Natural killer cell (primary cell): ENCODE results near the gene ACAD10. TPM values are rescaled to one million over a fixed set of nuclear protein-coding genes. Genes with fewer than 3 reads are reported as not detected.
"Not testable (repeated sequence)": the region's sequence is repeated elsewhere in the genome, so short reads cannot be mapped to it uniquely, and the experiment has no call there.

ENCODE experiments used
- ATAC-seq, 3 donors: fragments of 150-1000 bp in 2 of 3; fragments of 200-7000 bp in 1 of 3; cut with Tn5 transposase; 1 replicate in 1 of 3; 2 replicates in 2 of 3; pipeline ENCODE4 v1.10.0; 2021; ENCODE audit warnings: mild to moderate bottlenecking in 2 of 3, moderate library complexity in 2 of 3
- DNase-seq, 2 donors: peaks; one replicate each; pipeline versions ENCODE4 v3.0.0 to v3.0.0-alpha.2; 2013 to 2021; ENCODE audit warnings: mixed read lengths in 1 of 2
- H3K27ac ChIP-seq: one replicate; pipeline ENCODE4 v1.5.1; 2013; ENCODE audit warnings: mild to moderate bottlenecking, low read length
- H3K27me3 ChIP-seq: one replicate; pipeline ENCODE4 v1.6.1; 2013; ENCODE audit warnings: low read length; ENCODE audit not compliant: control insufficient read depth, insufficient read depth
- H3K36me3 ChIP-seq: one replicate; pipeline ENCODE4 v1.6.1; 2013; ENCODE audit warnings: low read length; ENCODE audit not compliant: control insufficient read depth, insufficient read depth
- H3K4me1 ChIP-seq: one replicate; pipeline ENCODE4 v1.6.1; 2013; ENCODE audit warnings: low read length; ENCODE audit not compliant: control insufficient read depth, insufficient read depth
- H3K4me3 ChIP-seq: one replicate; pipeline ENCODE4 v1.5.1; 2013; ENCODE audit warnings: low read length
- H3K9me3 ChIP-seq: one replicate; pipeline ENCODE4 v1.6.1; 2013; ENCODE audit warnings: low read length; ENCODE audit not compliant: control insufficient read depth, insufficient read depth
- H3K27ac Mint-ChIP-seq, 2 donors: one replicate each; pipeline ENCODE4 v1.8.0; 2022; ENCODE audit warnings: mild to moderate bottlenecking in 2 of 2, mixed read lengths in 2 of 2, moderate library complexity in 1 of 2
- H3K27me3 Mint-ChIP-seq, 2 donors: one replicate each; pipeline ENCODE4 v1.8.0; 2022; ENCODE audit warnings: low read depth in 2 of 2, mixed read lengths in 2 of 2
- H3K36me3 Mint-ChIP-seq: one replicate; pipeline ENCODE4 v1.8.0; 2022; ENCODE audit warnings: mixed read lengths
- H3K4me1 Mint-ChIP-seq, 2 donors: one replicate each; pipeline ENCODE4 v1.8.0; 2022; ENCODE audit warnings: mixed read lengths in 2 of 2
- H3K4me3 Mint-ChIP-seq: one replicate; pipeline ENCODE4 v1.8.0; 2022; ENCODE audit warnings: mild to moderate bottlenecking, moderate library complexity, mixed read lengths
- H3K9me3 Mint-ChIP-seq, 2 donors: one replicate each; pipeline ENCODE4 v1.8.0; 2022; ENCODE audit warnings: mixed read lengths in 2 of 2
- WGBS: methylation state at CpG from one replicate; pipeline ENCODE4 v1.1.7; 2013; ENCODE audit warnings: missing lambda C conversion rate; ENCODE audit not compliant: insufficient coverage; 5-methylcytosine and 5-hydroxymethylcytosine counted together
- intact Hi-C: fragments of 100-400 bp; cut with micrococcal nuclease; formaldehyde crosslinking; loops from one replicate; pipeline ENCODE4 v1.14.2; 2022
- total RNA-seq, 4 donors: library from RNA; stranded (reverse); fragments of 120-200 nt in 1 of 4; gene quantifications; one replicate each; pipeline versions ENCODE4 v1.2.3 to v1.2.4, GENCODE V29; 2013 to 2022
- TF ChIP-seq, protein P1 (sequence below): fragments of 200-600 bp; IDR thresholded peaks from one replicate; pipeline ENCODE4 v1.8.0; 2022; ENCODE audit warnings: antibody characterized with exemption

ACAD10 gene
- total RNA-seq, 3 donors from 2014 or later (not counting 1 experiment from before 2014, with no cell fraction given) = 19.0 to 29.0 (median 27.0) TPM

DNA sequence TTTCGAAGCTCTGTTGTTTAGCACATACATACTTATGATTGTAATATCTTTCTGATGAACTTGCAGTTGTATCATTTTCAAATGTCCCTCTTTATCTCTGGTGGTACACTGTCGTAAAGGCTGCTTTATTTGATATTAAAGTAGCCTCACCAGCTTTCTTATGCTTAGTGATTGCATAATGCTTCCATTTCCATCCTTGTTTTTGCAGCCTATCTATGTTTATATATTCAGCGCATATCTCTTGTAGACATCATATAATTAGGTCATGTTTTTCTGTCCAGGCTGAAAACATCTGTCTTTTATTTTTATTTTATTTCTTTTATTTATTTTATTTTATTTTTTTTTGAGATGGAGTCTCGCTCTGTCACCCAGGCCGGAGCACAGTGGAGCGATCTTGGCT is 34.6 kb downstream of the ACAD10 start:
- ATAC-seq (no peak), DNase-seq (no peak)
- WGBS = 100% methylated on average over 3 of the region's 6 CpGs
- Mint-ChIP-seq H3K4me3 (no peak overlapping the region), H3K27me3 (no peaks in the 10 kb centered on the region), H3K9me3 (no peaks in the 10 kb centered on the region), H3K36me3 (no peaks in the 10 kb centered on the region), H3K4me1 (no peaks in the 10 kb centered on the region), H3K27ac (no peak overlapping the region)
- Histone ChIP-seq H3K4me1 (no peaks in the 10 kb centered on the region), H3K27ac (no peak overlapping the region), H3K27me3 (no peaks in the 10 kb centered on the region), H3K4me3 (no peak overlapping the region), H3K9me3 (no peaks in the 10 kb centered on the region), H3K36me3 (peaks cover 24% of the 10 kb centered on the region)
- TF ChIP-seq, protein P1, sequence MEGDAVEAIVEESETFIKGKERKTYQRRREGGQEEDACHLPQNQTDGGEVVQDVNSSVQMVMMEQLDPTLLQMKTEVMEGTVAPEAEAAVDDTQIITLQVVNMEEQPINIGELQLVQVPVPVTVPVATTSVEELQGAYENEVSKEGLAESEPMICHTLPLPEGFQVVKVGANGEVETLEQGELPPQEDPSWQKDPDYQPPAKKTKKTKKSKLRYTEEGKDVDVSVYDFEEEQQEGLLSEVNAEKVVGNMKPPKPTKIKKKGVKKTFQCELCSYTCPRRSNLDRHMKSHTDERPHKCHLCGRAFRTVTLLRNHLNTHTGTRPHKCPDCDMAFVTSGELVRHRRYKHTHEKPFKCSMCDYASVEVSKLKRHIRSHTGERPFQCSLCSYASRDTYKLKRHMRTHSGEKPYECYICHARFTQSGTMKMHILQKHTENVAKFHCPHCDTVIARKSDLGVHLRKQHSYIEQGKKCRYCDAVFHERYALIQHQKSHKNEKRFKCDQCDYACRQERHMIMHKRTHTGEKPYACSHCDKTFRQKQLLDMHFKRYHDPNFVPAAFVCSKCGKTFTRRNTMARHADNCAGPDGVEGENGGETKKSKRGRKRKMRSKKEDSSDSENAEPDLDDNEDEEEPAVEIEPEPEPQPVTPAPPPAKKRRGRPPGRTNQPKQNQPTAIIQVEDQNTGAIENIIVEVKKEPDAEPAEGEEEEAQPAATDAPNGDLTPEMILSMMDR = no peak
- intact Hi-C loops = no loop called here

DNA sequence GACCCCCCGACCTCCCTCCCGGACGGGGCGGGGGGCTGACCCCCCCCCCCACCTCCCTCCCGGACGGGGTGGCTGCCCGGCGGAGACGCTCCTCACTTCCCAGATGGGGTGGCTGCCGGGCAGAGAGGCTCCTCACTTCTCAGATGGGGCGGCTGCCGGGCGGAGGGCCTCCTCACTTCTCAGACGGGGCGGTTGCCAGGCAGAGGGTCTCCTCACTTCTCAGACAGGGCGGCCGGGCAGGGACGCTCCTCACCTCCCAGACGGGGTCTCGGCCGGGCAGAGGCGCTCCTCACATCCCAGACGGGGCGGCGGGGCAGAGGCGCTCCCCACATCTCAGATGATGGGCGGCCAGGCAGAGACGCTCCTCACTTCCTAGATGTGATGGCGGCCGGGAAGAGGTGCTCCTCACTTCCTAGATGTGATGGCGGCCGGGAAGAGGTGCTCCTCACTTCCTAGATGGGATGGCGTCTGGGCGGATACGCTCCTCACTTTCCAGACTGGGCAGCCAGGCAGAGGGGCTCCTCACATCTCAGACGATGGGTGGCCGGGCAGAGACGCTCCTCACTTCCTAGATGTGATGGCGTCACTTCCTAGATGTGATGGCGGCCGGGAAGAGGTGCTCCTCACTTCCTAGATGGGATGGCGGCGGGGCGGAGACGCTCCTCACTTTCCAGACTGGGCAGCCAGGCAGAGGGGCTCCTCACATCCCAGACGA is 38.0 kb downstream of the ACAD10 start:
- DNase-seq, intact Hi-C loops, ATAC-seq, H3K4me3 Mint-ChIP-seq, H3K27me3 Mint-ChIP-seq, H3K27ac ChIP-seq, H3K4me1 ChIP-seq, H3K9me3 Mint-ChIP-seq, H3K9me3 ChIP-seq, H3K27me3 ChIP-seq, H3K4me1 Mint-ChIP-seq, H3K36me3 Mint-ChIP-seq, H3K27ac Mint-ChIP-seq, H3K4me3 ChIP-seq: not testable (repeated sequence)
- peaks cover 11% of the 10 kb centered on the region for H3K36me3 ChIP-seq
- 97% methylated on average over 26 of the region's 46 CpGs for whole genome bisulfite sequencing

DNA sequence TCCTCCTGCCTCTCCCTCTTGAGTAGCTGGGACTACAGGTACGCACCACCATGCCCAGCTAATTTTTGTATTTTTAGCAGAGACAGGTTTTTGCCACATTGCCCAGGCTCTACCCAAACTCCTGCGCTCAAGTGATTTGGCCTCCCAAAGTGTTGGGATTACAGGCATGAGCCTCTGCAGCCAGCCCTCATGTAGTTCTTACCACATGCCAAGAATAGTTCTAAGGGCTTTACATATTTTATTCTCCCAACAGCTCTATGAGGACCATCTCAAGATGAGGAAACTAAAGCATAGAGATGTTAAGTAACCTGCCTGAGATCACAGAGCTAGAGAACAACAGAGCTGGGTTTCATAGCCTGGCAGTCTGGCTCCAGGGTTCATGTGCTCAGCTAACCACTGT is 42.9 kb downstream of the ACAD10 start:
- H3K36me3 Mint-ChIP-seq = no peaks in the 10 kb centered on the region
- H3K36me3 ChIP-seq = peaks cover 15% of the 10 kb centered on the region
- H3K4me1 ChIP-seq = no peaks in the 10 kb centered on the region
- no peaks in the 10 kb centered on the region for H3K4me1 Mint-ChIP-seq
- H3K4me3 Mint-ChIP-seq = no peak overlapping the region
- H3K27me3 Mint-ChIP-seq = no peaks in the 10 kb centered on the region
- H3K9me3 ChIP-seq = no peaks in the 10 kb centered on the region
- DNase-seq = no peak
- no peak overlapping the region for H3K4me3 ChIP-seq
- no peak overlapping the region for H3K27ac Mint-ChIP-seq
- no peak overlapping the region for H3K27ac ChIP-seq
- no peak for ATAC-seq
- TF ChIP-seq, protein P1 = no peak
- H3K9me3 Mint-ChIP-seq = no peaks in the 10 kb centered on the region
- intact Hi-C loops = no loop called here
- no peaks in the 10 kb centered on the region for H3K27me3 ChIP-seq
- 98% methylated on average over 2 of the region's 2 CpGs for WGBS

DNA sequence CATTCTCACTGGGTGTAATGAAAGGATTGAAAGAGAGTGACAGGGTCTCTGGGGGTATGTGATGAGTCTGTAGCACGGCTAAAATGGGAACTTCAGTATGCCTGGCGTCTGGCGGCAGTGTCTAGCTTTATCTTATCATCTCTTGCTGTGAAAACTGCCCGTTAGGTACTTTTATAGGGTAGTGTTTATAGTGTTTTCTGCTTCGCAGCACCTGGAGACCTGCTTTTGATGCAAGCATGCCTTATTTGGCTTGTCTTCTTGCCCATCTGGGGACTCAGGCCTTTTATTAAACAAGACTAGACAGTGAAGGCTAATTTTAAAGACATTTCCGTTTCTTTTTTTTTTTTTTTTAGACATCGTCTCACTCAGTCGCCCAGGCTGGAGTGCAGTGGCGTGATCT is 44.6 kb downstream of the ACAD10 start:
- Histone ChIP-seq H3K9me3 (no peaks in the 10 kb centered on the region), H3K27me3 (no peaks in the 10 kb centered on the region), H3K27ac (no peak overlapping the region), H3K36me3 (peaks cover 19% of the 10 kb centered on the region), H3K4me3 (no peak overlapping the region), H3K4me1 (no peaks in the 10 kb centered on the region)
- WGBS = 89% methylated on average over 8 of the region's 9 CpGs
- Mint-ChIP-seq H3K27me3 (no peaks in the 10 kb centered on the region), H3K27ac (no peak overlapping the region), H3K9me3 (no peaks in the 10 kb centered on the region), H3K36me3 (no peaks in the 10 kb centered on the region), H3K4me3 (no peak overlapping the region), H3K4me1 (no peaks in the 10 kb centered on the region)
- intact Hi-C loops = no loop called here
- ATAC-seq = no peak
- DNase-seq = no peak
- TF ChIP-seq, protein P1 = no peak
